Uterus (tissue), 4 donors: ENCODE data around the gene KIAA1549. TPM values are rescaled to one million over a fixed set of nuclear protein-coding genes. Genes with fewer than 3 reads are reported as not detected.
"Not testable (repeated sequence)": the region's sequence is repeated elsewhere in the genome, so short reads cannot be mapped to it uniquely, and the experiment has no call there.

Source experiments
- DNase-seq, 2 donors: peaks; one replicate each; pipeline ENCODE4 v3.0.0-alpha.2; 2019 to 2020
- H3K27ac ChIP-seq, 2 donors: fragments of 200-600 bp; sonication (generic); 1 replicate in 1 of 2; 2 replicates in 1 of 2; pipeline ENCODE4 v1.5.1; 2016 to 2018
- H3K27me3 ChIP-seq, 2 donors: fragments of 200-600 bp; sonication (generic); one replicate each; pipeline ENCODE4 v1.5.1; 2018 to 2019; ENCODE audit warnings: control low read depth in 1 of 2
- H3K36me3 ChIP-seq, 2 donors: fragments of 200-600 bp; sonication (generic); one replicate each; pipeline ENCODE4 v1.5.1; 2019; ENCODE audit warnings: control low read depth in 1 of 2
- H3K4me1 ChIP-seq, 2 donors: fragments of 200-600 bp; sonication (generic); one replicate each; pipeline ENCODE4 v1.5.1; 2018 to 2019; ENCODE audit warnings: control low read depth in 1 of 2
- H3K4me3 ChIP-seq, 2 donors: fragments of 200-600 bp; sonication (generic); 1 replicate in 1 of 2; 2 replicates in 1 of 2; pipeline ENCODE4 v1.5.1; 2018 to 2019; ENCODE audit warnings: mild to moderate bottlenecking in 1 of 2
- H3K9me3 ChIP-seq, 2 donors: fragments of 200-600 bp; sonication (generic); one replicate each; pipeline ENCODE4 v1.5.1; 2019; ENCODE audit warnings: control low read depth in 1 of 2
- CTCF ChIP-seq, 4 experiments: fragments of 200-600 bp in 2 of 4; fragments of 450-650 bp in 2 of 4; sonication (generic) in 2 of 4; IDR thresholded peaks; one replicate each; pipeline ENCODE4 v1.5.1; 2016 to 2019; ENCODE audit warnings: antibody characterized with exemption in 4 of 4, mild to moderate bottlenecking in 2 of 4, moderate library complexity in 1 of 4
- POLR2A ChIP-seq, 2 donors: fragments of 450-650 bp; IDR thresholded peaks; one replicate each; pipeline ENCODE4 v1.6.1; 2016; ENCODE audit warnings: antibody characterized with exemption in 2 of 2, mild to moderate bottlenecking in 1 of 2, moderate library complexity in 1 of 2
- intact Hi-C: fragments of 100-400 bp; cut with DNase I; formaldehyde crosslinking; loops from one replicate; pipeline ENCODE4 v1.15.1; 2023; ENCODE audit warnings: low total_unique reads
- total RNA-seq, 4 donors: library from RNA; depleted of rRNA in 3 of 4; stranded (reverse); fragments of >200 nt in 3 of 4; gene quantifications; one replicate each; pipeline versions ENCODE4 v1.1.0 to v1.2.4, GENCODE V29; 2014 to 2023
- donor health status: DM: yes; HTN: yes; CAD: no.

The KIAA1549 gene
- total RNA-seq, 4 donors from 2014 or later, result 1.2 to 8.6 (median 3.8) TPM

- DNase-seq, result no peak
- intact Hi-C loops, result no loop called here
- H3K27ac ChIP-seq, result peak overlapping the region in 1 of 2 donors; percentile 47
- TF ChIP-seq CTCF (IDR thresholded peaks at IDR 0.05) (no peak), POLR2A (IDR thresholded peaks at IDR 0.05) (no peak)
- H3K9me3 ChIP-seq, result no peaks in the 10 kb centered on the region
- no peaks in the 10 kb centered on the region for H3K27me3 ChIP-seq
- no peaks in the 10 kb centered on the region for H3K4me1 ChIP-seq
- no peaks in the 10 kb centered on the region for H3K36me3 ChIP-seq
- peak overlapping the region; percentile 54 to 62 for H3K4me3 ChIP-seq
Measured at GRCh38 chr7:138979988-138980562, 1.1 kb downstream of the KIAA1549 start.

GRCh38 chr7:138979226-138979979 is 1.8 kb downstream of the KIAA1549 start:
- DNase-seq, result no peak
- TF ChIP-seq POLR2A (IDR thresholded peaks at IDR 0.05) (no peak), CTCF (IDR thresholded peaks at IDR 0.05) (no peak)
- intact Hi-C loops, result no loop called here
- H3K9me3 ChIP-seq, result no peaks in the 10 kb centered on the region
- H3K36me3 ChIP-seq, result no peaks in the 10 kb centered on the region
- no peak overlapping the region for H3K27ac ChIP-seq
- H3K27me3 ChIP-seq, result no peaks in the 10 kb centered on the region
- no peaks in the 10 kb centered on the region for H3K4me1 ChIP-seq
- H3K4me3 ChIP-seq, result no peak overlapping the region

- H3K4me1 ChIP-seq, result no peaks in the 10 kb centered on the region
- no peak for DNase-seq
- H3K4me3 ChIP-seq, result no peak overlapping the region
- intact Hi-C loops, result no loop called here
- H3K27me3 ChIP-seq, result no peaks in the 10 kb centered on the region
- no peaks in the 10 kb centered on the region for H3K9me3 ChIP-seq
- no peak overlapping the region for H3K27ac ChIP-seq
- H3K36me3 ChIP-seq, result no peaks in the 10 kb centered on the region
- TF ChIP-seq CTCF (IDR thresholded peaks at IDR 0.05), result no peak
- TF ChIP-seq POLR2A (IDR thresholded peaks at IDR 0.05), result no peak
Measured at GRCh38 chr7:138978541-138979184, 2.5 kb downstream of the KIAA1549 start.

- H3K27ac ChIP-seq, H3K27me3 ChIP-seq, H3K9me3 ChIP-seq, H3K4me1 ChIP-seq, intact Hi-C loops, H3K4me3 ChIP-seq, DNase-seq, H3K36me3 ChIP-seq: not testable (repeated sequence)
Measured at GRCh38 chr7:138976161-138976560, 5.0 kb downstream of the KIAA1549 start.

- no peaks in the 10 kb centered on the region for H3K27me3 ChIP-seq
- intact Hi-C loops, result no loop called here
- DNase-seq, result no peak
Measured at GRCh38 chr7:138975343-138976104, 5.7 kb downstream of the KIAA1549 start.

More at GRCh38 chr7:138975343-138976104, 5.7 kb downstream of the KIAA1549 start:
- no peak overlapping the region for H3K4me3 ChIP-seq
- no peak for TF ChIP-seq CTCF (IDR thresholded peaks at IDR 0.05)
- no peak for TF ChIP-seq POLR2A (IDR thresholded peaks at IDR 0.05)
- H3K4me1 ChIP-seq, result no peaks in the 10 kb centered on the region
- no peaks in the 10 kb centered on the region for H3K36me3 ChIP-seq
- no peaks in the 10 kb centered on the region for H3K9me3 ChIP-seq
- H3K27ac ChIP-seq, result no peak overlapping the region
